Mammary epithelial cell (primary cell): ENCODE measurements around the gene NOL8.

Source experiments
- CTCF ChIP-seq, 2 donors: IDR thresholded peaks in 1 of 2; conservative IDR thresholded peaks in 1 of 2; 2 replicates each; pipeline ENCODE4 v1.5.1; 2011 to 2012; ENCODE audit warnings: inconsistent platforms in 2 of 2, low read length in 2 of 2, mild to moderate bottlenecking in 2 of 2, control low read depth in 1 of 2, low read depth in 1 of 2; ENCODE audit not compliant: insufficient read depth in 1 of 2; ENCODE audit errors: extremely low read depth in 1 of 2
- EZH2 ChIP-seq: IDR thresholded peaks from 2 replicates; pipeline ENCODE4 v1.6.1; 2012; ENCODE audit warnings: low read length, inconsistent platforms, borderline replicate concordance

GRCh38 chr9:92333282-92333634, 8.1 kb upstream of the NOL8 start:
- TF ChIP-seq CTCF (conservative IDR thresholded peaks at IDR 0.05 in 1 of 2, IDR thresholded peaks at IDR 0.05 in 1 of 2; ENCODE audit: extremely low read depth in 1 of 2, insufficient read depth in 1 of 2, low read depth in 1 of 2, low read length in 2 of 2), result no peak
- TF ChIP-seq EZH2, result no peak
